ENCODE results near the gene EPOP. TPM values are rescaled to one million over a fixed set of nuclear protein-coding genes. Genes with fewer than 3 reads are reported as not detected.

Gene EPOP
- total and polyA plus RNA-seq, 2 of the 13 experiments (the other 11 are each of a cell fraction or from before 2014, with no cell fraction given): 14.7 to 37.8 TPM

GRCh38 chr17:38691154-38691553, 16.4 kb upstream of the EPOP start (continued):
- TF ChIP-seq, protein P1, sequence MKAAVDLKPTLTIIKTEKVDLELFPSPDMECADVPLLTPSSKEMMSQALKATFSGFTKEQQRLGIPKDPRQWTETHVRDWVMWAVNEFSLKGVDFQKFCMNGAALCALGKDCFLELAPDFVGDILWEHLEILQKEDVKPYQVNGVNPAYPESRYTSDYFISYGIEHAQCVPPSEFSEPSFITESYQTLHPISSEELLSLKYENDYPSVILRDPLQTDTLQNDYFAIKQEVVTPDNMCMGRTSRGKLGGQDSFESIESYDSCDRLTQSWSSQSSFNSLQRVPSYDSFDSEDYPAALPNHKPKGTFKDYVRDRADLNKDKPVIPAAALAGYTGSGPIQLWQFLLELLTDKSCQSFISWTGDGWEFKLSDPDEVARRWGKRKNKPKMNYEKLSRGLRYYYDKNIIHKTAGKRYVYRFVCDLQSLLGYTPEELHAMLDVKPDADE (CRISPR knock-in tag; IDR thresholded peaks at IDR 0.05): no peak
- no peak for TF ChIP-seq CHCHD3 (CRISPR knock-in tag; IDR thresholded peaks at IDR 0.05)
- no peak for TF ChIP-seq PLSCR1 (CRISPR knock-in tag; IDR thresholded peaks at IDR 0.05; ENCODE audit: borderline replicate concordance)
- no peak for TF ChIP-seq ZNF292 (CRISPR knock-in tag; IDR thresholded peaks at IDR 0.05; ENCODE audit: borderline replicate concordance, low read depth)
- TF ChIP-seq ARID5B (CRISPR knock-in tag; IDR thresholded peaks at IDR 0.05): peak; percentile 80
- TF ChIP-seq STAT6 (CRISPR knock-in tag; IDR thresholded peaks at IDR 0.05; ENCODE audit: borderline replicate concordance): no peak
- no peak for TF ChIP-seq TERF1 (CRISPR knock-in tag; IDR thresholded peaks at IDR 0.05)
- 0 out of 4 replicates have a peak, but pooled peaks have one; percentile 31 to 35 for TF ChIP-seq HMGXB4 (CRISPR knock-in tag; IDR thresholded peaks at IDR 0.05; ENCODE audit: borderline replicate concordance in 1 of 2, low read depth in 1 of 2)
- no peak for TF ChIP-seq EED (CRISPR knock-in tag; IDR thresholded peaks at IDR 0.05)
- no peak for TF ChIP-seq SNRNP70 (IDR thresholded peaks at IDR 0.05; ENCODE audit: low read depth, low read length)
- no peak for TF ChIP-seq ZZZ3 (CRISPR knock-in tag; IDR thresholded peaks at IDR 0.05; ENCODE audit: borderline replicate concordance)
- TF ChIP-seq GABPA (IDR thresholded peaks at IDR 0.05; ENCODE audit: low read depth, low read length): peak; percentile 17; the same call in 1 of the 2 replicates
- peak; percentile 62; the same call in 1 of the 2 replicates for TF ChIP-seq GABPA (CRISPR knock-in tag; IDR thresholded peaks at IDR 0.05; ENCODE audit: low read depth)
- TF ChIP-seq ELF4 (CRISPR knock-in tag; IDR thresholded peaks at IDR 0.05; ENCODE audit: borderline replicate concordance): no peak
- TF ChIP-seq CERS6 (CRISPR knock-in tag; IDR thresholded peaks at IDR 0.05): no peak
- TF ChIP-seq MEIS2 (CRISPR knock-in tag; IDR thresholded peaks at IDR 0.05): no peak
